ENCODE results near the gene HOXA5. TPM values are rescaled to one million over a fixed set of nuclear protein-coding genes. Genes with fewer than 3 reads are reported as not detected.

Gene HOXA5
- total and polyA plus RNA-seq, 10 of the 15 experiments (the other 5 are each of a cell fraction or from before 2014, with no cell fraction given), result 0.05 to 0.13 TPM; not detected in 8

DNA sequence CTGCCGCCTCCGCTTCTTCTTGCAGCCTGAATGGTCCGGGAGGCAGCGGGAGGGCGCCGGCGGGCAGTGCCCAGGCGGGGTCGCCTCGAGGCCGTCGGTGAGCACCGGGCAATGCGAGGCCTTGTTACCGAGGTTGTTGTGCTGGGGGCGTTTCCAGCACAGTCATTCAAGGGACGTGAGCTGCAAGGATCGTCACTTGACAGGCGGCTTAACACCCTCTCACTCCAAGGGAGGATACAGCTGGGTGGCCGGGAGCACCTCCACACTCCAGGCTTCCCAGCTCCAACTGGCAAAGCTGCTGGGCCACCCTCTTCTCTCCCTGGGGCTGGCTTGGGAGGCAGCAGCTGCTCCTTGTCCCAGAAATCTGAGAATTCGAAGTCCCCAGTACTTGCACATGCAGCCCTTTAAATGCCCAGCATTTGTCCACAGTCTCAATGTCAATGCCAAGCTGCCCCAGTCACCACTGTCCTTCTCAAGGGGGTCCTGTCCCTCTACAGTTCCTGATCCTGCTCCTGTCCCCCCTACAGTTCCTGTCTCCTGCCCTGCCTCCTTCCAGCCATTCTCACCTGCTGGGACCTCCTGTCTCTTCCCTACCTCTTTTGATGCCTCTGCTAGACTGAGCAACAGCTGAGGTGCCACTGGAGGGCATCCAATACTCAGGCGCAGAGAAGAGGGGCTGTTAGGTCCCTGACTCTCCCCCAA lies 46.0 kb upstream of the HOXA5 start:
- H2AFZ ChIP-seq (ENCODE audit: control insufficient read depth, low read depth, low read length), result no peak overlapping the region
- H3K4me3 ChIP-seq, result no peak overlapping the region
- H3K9me3 ChIP-seq (replicated peaks; ENCODE audit: control insufficient read depth, insufficient read depth, low read length), result no peaks in the 10 kb centered on the region; the same call in 2 of the 3 replicates
- no TSS peak for BruUV-seq (replicated peaks)
- H3K4me1 ChIP-seq (ENCODE audit: control insufficient read depth, insufficient read depth, low read length), result no peaks in the 10 kb centered on the region
- CTCF ChIA-PET, result interaction anchor here (1.8 kb wide), 1 partner anchor 10 kb away, joined by 5 read pairs; no protein-coding TSS in a partner anchor
- POLR2A ChIA-PET, result no interaction called here
- RAD21 ChIA-PET (ENCODE audit: unreplicated experiment), result no interaction called here
- 0 out of 2 replicates have a peak, but pooled peaks cover 3% of the 10 kb centered on the region for H4K20me1 ChIP-seq (ENCODE audit: control insufficient read depth, insufficient read depth)
- in situ Hi-C loops (cut with MboI) (no loop called here), intact Hi-C loops (cut with micrococcal nuclease; ENCODE audit: unreplicated experiment) (no loop called here)
- DNase-seq (ENCODE audit: low read depth, low spot score), result no peak
- H3K27me3 ChIP-seq (replicated peaks in 1 of 2; ENCODE audit: control insufficient read depth in 2 of 2, insufficient read depth in 2 of 2, low read length in 1 of 2), result peaks cover 41 to 49% of the 10 kb centered on the region in 2 experiments
- H3K79me2 ChIP-seq (ENCODE audit: control insufficient read depth, insufficient read depth, low read length), result no peaks in the 10 kb centered on the region
- 13% methylated on average over 22 of the region's 22 CpGs for WGBS (ENCODE audit: insufficient coverage, insufficient replicate concordance, low lambda C conversion rate, missing lambda C conversion rate)
- no peak overlapping the region for H3K27ac ChIP-seq (ENCODE audit: control insufficient read depth, insufficient read depth)
- no peak overlapping the region for H3K4me2 ChIP-seq (ENCODE audit: control insufficient read depth, insufficient read depth)
- SMC1A ChIA-PET (ENCODE audit: uncharacterized antibody, unreplicated experiment), result no interaction called here
- H3K36me3 ChIP-seq (ENCODE audit: control insufficient read depth in 2 of 2, insufficient read depth in 2 of 2, low read length in 1 of 2), result no peaks in the 10 kb centered on the region
- FAIRE-seq, result no peak
- no peak for TF ChIP-seq BACH1 (IDR thresholded peaks at IDR 0.05; ENCODE audit: borderline replicate concordance)
- TF ChIP-seq EZH2 (IDR thresholded peaks at IDR 0.05; ENCODE audit: borderline replicate concordance, control insufficient read depth, low read depth, low read length), result 0 out of 2 replicates have a peak, but pooled peaks have one; percentile 61
- no peak for TF ChIP-seq SUZ12 (IDR thresholded peaks at IDR 0.05; ENCODE audit: unreplicated experiment)
- TF ChIP-seq ESRRA (IDR thresholded peaks at IDR 0.05; ENCODE audit: low read length), result no peak
- TF ChIP-seq, protein P1, sequence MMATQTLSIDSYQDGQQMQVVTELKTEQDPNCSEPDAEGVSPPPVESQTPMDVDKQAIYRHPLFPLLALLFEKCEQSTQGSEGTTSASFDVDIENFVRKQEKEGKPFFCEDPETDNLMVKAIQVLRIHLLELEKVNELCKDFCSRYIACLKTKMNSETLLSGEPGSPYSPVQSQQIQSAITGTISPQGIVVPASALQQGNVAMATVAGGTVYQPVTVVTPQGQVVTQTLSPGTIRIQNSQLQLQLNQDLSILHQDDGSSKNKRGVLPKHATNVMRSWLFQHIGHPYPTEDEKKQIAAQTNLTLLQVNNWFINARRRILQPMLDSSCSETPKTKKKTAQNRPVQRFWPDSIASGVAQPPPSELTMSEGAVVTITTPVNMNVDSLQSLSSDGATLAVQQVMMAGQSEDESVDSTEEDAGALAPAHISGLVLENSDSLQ (IDR thresholded peaks at IDR 0.05), result no peak
- TF ChIP-seq PAX5 (IDR thresholded peaks at IDR 0.05; ENCODE audit: borderline replicate concordance, low read depth, low read length), result no peak
- ATAC-seq, result no peak
- H3K9ac ChIP-seq (ENCODE audit: control insufficient read depth, insufficient read depth, low read length), result no peak overlapping the region
